Measurements from ENCODE around the gene EMC9. TPM values are rescaled to one million over a fixed set of nuclear protein-coding genes. Genes with fewer than 3 reads are reported as not detected.

The EMC9 gene
- total RNA-seq, 1 donor from 2014 or later: 23.8 TPM

DNA sequence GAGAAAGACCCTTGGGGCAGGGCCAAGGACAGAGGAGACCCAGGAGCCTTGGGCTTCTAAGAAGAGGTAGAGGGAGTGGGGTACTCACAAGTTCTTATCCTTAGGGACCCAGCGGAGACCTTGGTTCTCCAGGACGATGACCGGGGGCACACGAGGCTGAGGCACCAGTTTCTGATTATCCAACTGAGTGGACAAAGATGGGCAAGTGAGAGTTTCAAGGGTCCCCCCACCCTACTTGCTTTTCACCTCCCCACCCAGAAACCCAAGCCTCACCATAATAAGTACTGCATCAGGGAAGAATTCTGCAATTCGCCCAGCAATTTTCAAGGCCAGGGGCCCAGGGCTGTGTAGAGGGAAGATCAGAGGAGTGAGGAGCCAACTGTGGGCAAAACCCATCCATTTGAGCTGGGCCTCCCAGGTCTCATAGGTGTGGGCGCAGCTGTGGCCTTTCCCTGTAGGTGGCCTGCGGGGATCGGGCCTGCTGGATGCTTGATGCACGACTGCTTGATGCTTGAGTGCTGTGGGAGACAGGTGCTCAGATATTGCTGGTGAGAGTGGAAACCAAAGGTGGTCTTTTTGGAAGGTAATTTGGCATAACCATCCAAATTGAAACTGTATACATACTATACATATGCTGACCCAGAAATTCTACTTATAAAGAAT lies 2.0 kb downstream of the EMC9 start:
- H3K4me3 ChIP-seq: no peak overlapping the region
- DNase-seq (ENCODE audit: extremely low spot score in 2 of 2): no peak
- no peaks in the 10 kb centered on the region for H3K9me3 ChIP-seq
- intact Hi-C loops (cut with DNase I): no loop called here
- H3K27ac ChIP-seq: no peak overlapping the region
- H3K4me1 ChIP-seq: peaks cover 52% of the 10 kb centered on the region
- H3K36me3 ChIP-seq: peaks cover 0 to 22% of the 10 kb centered on the region in 2 donors
- TF ChIP-seq POLR2A (IDR thresholded peaks at IDR 0.05) (no peak), POLR2AphosphoS5 (IDR thresholded peaks at IDR 0.05; ENCODE audit: insufficient read depth in 1 of 2, low read depth in 1 of 2) (no peak)
- TF ChIP-seq, protein P1, sequence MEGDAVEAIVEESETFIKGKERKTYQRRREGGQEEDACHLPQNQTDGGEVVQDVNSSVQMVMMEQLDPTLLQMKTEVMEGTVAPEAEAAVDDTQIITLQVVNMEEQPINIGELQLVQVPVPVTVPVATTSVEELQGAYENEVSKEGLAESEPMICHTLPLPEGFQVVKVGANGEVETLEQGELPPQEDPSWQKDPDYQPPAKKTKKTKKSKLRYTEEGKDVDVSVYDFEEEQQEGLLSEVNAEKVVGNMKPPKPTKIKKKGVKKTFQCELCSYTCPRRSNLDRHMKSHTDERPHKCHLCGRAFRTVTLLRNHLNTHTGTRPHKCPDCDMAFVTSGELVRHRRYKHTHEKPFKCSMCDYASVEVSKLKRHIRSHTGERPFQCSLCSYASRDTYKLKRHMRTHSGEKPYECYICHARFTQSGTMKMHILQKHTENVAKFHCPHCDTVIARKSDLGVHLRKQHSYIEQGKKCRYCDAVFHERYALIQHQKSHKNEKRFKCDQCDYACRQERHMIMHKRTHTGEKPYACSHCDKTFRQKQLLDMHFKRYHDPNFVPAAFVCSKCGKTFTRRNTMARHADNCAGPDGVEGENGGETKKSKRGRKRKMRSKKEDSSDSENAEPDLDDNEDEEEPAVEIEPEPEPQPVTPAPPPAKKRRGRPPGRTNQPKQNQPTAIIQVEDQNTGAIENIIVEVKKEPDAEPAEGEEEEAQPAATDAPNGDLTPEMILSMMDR (IDR thresholded peaks at IDR 0.05): no peak
- no peaks in the 10 kb centered on the region for H3K27me3 ChIP-seq

DNA sequence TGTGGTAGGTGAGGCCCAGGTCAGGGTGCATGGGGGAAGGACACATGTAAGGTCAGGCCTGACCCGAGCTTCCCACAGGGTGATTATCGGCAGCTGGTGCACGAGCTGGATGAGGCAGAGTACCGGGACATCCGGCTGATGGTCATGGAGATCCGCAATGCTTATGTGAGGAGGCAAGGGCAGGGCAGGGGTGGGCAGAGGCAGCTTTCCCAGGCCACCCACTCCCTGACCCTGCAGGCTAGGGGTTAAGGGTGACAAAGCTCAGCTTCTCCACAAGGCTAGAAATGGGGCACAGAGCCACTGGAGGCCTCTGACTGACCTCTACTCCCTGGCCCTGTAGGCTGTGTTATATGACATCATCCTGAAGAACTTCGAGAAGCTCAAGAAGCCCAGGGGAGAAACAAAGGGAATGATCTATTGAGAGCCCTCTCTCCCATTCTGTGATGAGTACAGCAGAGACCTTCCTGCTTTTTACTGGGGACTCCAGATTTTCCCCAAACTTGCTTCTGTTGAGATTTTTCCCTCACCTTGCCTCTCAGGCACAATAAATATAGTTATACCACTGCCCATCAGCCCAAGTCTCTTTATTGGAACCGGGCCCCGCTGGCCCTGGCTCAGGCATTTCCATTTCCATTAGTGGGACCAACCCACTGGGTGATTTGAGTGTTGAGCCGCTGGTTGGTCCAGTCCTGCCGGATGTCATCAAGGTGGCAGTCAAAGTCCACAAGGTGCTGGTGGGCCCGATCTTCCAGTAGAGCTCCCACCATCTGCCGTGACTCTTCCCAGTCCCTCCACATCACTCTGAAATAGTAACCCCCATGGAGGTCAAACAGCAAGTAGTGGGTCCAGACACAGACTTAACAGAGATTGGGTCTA lies 2.8 kb downstream of the EMC9 start:
- TF ChIP-seq, protein P1 (IDR thresholded peaks at IDR 0.05): no peak
- no peak for TF ChIP-seq POLR2AphosphoS5 (IDR thresholded peaks at IDR 0.05; ENCODE audit: insufficient read depth in 1 of 2, low read depth in 1 of 2)
- TF ChIP-seq POLR2A (IDR thresholded peaks at IDR 0.05): no peak
- peaks cover 0 to 22% of the 10 kb centered on the region in 2 donors for H3K36me3 ChIP-seq
- H3K4me1 ChIP-seq: peaks cover 52% of the 10 kb centered on the region
- peak overlapping the region; percentile 16 for H3K27ac ChIP-seq
- DNase-seq (ENCODE audit: extremely low spot score in 2 of 2): no peak
- intact Hi-C loops (cut with DNase I): no loop called here
- no peaks in the 10 kb centered on the region for H3K27me3 ChIP-seq
- H3K9me3 ChIP-seq: no peaks in the 10 kb centered on the region
- no peak overlapping the region for H3K4me3 ChIP-seq

DNA sequence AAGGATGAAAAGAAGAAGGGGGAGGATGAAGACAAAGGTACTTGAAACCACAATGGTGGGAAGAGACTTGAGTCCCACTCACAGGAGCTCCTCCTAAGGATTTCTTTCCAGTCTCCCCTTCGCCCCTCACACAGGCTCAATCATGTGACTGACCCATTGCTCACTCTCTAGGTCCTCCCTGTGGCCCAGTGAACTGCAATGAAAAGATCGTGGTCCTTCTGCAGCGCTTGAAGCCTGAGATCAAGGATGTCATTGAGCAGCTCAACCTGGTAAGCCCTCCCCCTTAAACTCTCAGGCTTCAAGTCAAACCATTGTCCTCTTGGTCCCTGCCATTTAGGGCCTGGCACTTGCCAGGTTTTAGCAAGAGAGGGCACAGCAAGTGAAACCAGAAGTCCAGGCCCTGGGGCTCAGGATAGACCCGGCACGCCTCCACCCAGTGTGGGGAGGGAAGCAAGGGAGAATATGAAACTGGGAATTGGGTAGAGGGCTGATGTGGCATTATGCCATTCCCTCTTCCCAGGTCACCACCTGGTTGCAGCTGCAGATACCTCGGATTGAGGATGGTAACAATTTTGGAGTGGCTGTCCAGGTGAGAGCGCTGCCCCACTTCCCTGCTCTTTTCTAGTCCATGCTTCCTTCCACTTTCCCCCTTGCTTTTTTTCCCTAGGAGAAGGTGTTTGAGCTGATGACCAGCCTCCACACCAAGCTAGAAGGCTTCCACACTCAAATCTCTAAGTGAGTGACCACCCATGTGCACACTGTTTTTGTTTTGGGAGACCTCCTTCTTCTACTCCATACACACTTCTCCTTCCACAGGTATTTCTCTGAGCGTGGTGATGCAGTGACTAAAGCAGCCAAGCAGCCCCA lies 3.6 kb downstream of the EMC9 start:
- TF ChIP-seq POLR2AphosphoS5 (IDR thresholded peaks at IDR 0.05; ENCODE audit: insufficient read depth in 1 of 2, low read depth in 1 of 2): no peak
- TF ChIP-seq POLR2A (IDR thresholded peaks at IDR 0.05): no peak
- TF ChIP-seq, protein P1 (IDR thresholded peaks at IDR 0.05): no peak
- Histone ChIP-seq H3K4me1 (peaks cover 52% of the 10 kb centered on the region), H3K4me3 (no peak overlapping the region), H3K27ac (peak overlapping the region; percentile 10), H3K9me3 (no peaks in the 10 kb centered on the region), H3K27me3 (no peaks in the 10 kb centered on the region), H3K36me3 (peaks cover 0 to 22% of the 10 kb centered on the region in 2 donors)
- intact Hi-C loops (cut with DNase I): no loop called here
- DNase-seq (ENCODE audit: extremely low spot score in 2 of 2): no peak

DNA sequence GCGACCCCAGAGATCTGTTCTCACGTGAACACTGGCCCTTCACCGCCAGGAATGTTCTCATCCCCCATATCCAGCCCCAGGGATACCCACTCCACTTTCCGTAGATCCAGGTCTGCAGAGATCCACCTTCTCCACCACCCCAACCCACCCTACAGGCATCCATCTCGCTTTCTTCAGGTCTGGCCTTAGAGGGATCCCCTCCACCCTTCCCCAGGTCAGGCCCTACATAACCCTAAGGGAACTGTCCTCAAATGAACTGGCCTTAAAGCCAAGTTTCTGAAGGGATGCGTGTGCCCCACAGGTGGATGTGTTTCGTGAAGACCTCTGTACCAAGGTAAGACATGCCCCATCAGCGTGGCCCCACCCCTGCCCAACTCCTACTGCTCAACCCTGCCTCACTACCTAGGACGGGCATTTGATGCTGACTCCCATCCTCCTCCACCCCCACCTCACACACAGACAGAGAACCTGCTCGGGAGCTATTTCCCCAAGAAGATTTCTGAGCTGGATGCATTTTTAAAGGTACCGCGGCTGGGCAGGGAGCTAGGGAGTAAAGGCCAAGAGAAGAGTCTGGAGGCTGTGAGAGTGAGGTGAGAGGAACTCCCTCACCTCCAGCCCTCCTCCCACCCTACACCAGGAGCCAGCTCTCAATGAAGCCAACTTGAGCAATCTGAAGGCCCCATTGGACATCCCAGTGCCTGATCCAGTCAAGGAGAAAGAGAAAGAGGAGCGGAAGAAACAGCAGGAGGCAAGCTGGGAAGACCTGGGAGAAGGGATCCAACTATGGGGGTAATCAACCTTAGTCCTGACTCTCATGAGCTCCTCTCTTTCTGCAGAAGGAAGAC lies 4.5 kb downstream of the EMC9 start:
- no peak for DNase-seq (ENCODE audit: extremely low spot score in 2 of 2)
- intact Hi-C loops (cut with DNase I): no loop called here
- Histone ChIP-seq H3K27ac (peak overlapping the region; percentile 85), H3K27me3 (no peaks in the 10 kb centered on the region), H3K36me3 (peaks cover 0 to 22% of the 10 kb centered on the region in 2 donors), H3K4me1 (peaks cover 46% of the 10 kb centered on the region), H3K9me3 (no peaks in the 10 kb centered on the region), H3K4me3 (peak overlapping the region; percentile 68 to 100)
- TF ChIP-seq, protein P1 (IDR thresholded peaks at IDR 0.05): no peak
- no peak for TF ChIP-seq POLR2AphosphoS5 (IDR thresholded peaks at IDR 0.05; ENCODE audit: insufficient read depth in 1 of 2, low read depth in 1 of 2)
- no peak for TF ChIP-seq POLR2A (IDR thresholded peaks at IDR 0.05)

Data from vagina (tissue), 2 donors.